ENCODE data around the gene RAB13. TPM values are rescaled to one million over a fixed set of nuclear protein-coding genes. Genes with fewer than 3 reads are reported as not detected.
"Not testable (repeated sequence)": the region's sequence is repeated elsewhere in the genome, so short reads cannot be mapped to it uniquely, and the experiment has no call there.

The RAB13 gene
- total RNA-seq (2012; rRNA removed) (42.3 and 56.7 TPM in 2 replicates), polyA plus RNA-seq (2012; rRNA removed) (207 and 249 TPM in 2 replicates), Bru-seq, nascent RNA (percentile 99 among the genes with signal in this experiment), BruChase-seq, experiment 1, labeled RNA remaining after a 6-hour chase (percentile 99 among the genes with signal in this experiment), BruChase-seq, experiment 2, labeled RNA remaining after a 2-hour chase (percentile 99 among the genes with signal in this experiment)
- polyA plus RNA-seq (2012; cell fraction: cytosol; rRNA removed) = 86.7 and 89.1 TPM in 2 replicates
- 28.4 and 88.9 TPM in 2 replicates for polyA plus RNA-seq (2012; cell fraction: nucleus; rRNA removed; ENCODE audit: low replicate concordance)
- long read RNA-seq, transcript RAB13-201 (8 exons, 1,176 nt) = major isoform, 113 of 129 reads
- long read RNA-seq, partial matches to known transcripts = 3 of 129 reads
- long read RNA-seq, other reads (novel, unspliced or antisense) = 11 of 129 reads

GRCh38 chr1:153985941-153986761 is at the start of gene RAB13:
Gene RAB13 (minus strand): TSS chr1:153986339. CDS start chr1:153986236, 103 bp downstream.
- DNase-seq (peak; percentile 80), ATAC-seq (ENCODE audit: low read depth) (peak; percentile 81)
- H3K27ac ChIP-seq (ENCODE audit: insufficient read depth, low read length) = peak within 1 kb of the TSS; percentile 97
- peak within 1 kb of the TSS; percentile 95 to 96 for H4K8ac ChIP-seq (ENCODE audit: low read depth in 2 of 2, low read length in 2 of 2)
- H3K36me3 ChIP-seq (ENCODE audit: control insufficient read depth, insufficient read depth, low read length) = peaks cover 19% of the 10 kb centered on the region
- peak within 1 kb of the TSS; percentile 66 for H4K5ac ChIP-seq (ENCODE audit: low read depth, low read length)
- peak within 1 kb of the TSS; percentile 100 for H3K14ac ChIP-seq (replicated peaks; ENCODE audit: low read depth, low read length)
- H2AK5ac ChIP-seq (ENCODE audit: low read depth, low read length) = peak within 1 kb of the TSS; percentile 100
- 0% methylated on average over 3 of the region's 32 CpGs; no CpG with 5 or more reads in 1 of the 2 experiments for WGBS, 2 experiments (ENCODE audit: extremely low coverage in 2 of 2, insufficient read length in 1 of 2)
- peak within 1 kb of the TSS; percentile 99 for H3K4ac ChIP-seq (ENCODE audit: low read depth, low read length)
- TF ChIP-seq MXI1 (IDR thresholded peaks at IDR 0.05; ENCODE audit: borderline replicate concordance, low read depth, low read length) = peak; percentile 6; the same call in 1 of the 2 replicates
- TF ChIP-seq CHD1 (IDR thresholded peaks at IDR 0.05; ENCODE audit: low read depth, low read length) = no peak
- TF ChIP-seq MAZ (IDR thresholded peaks at IDR 0.05; ENCODE audit: borderline replicate concordance, low read depth, low read length) = peak; percentile 7; the same call in 1 of the 2 replicates
- peak within 1 kb of the TSS; percentile 76 for H2BK20ac ChIP-seq (ENCODE audit: low read depth, low read length)
- H4K91ac ChIP-seq (ENCODE audit: insufficient read depth, low read depth, low read length) = peak within 1 kb of the TSS; percentile 98
- POLR2A ChIA-PET (ENCODE audit: unreplicated experiment) = interaction anchor here (0.6 kb wide), 1 partner anchor 40 kb away, joined by 3 read pairs; the partner anchor contains the start of gene DENND4B
- peak within 1 kb of the TSS; percentile 97 for H3K23ac ChIP-seq (ENCODE audit: low read depth, low read length)
- peak within 1 kb of the TSS; percentile 99 for H2BK15ac ChIP-seq (ENCODE audit: low read depth, low read length)
- peak within 1 kb of the TSS; percentile 59 for H3K4me3 ChIP-seq (ENCODE audit: insufficient read depth, low read depth, low read length)
- H3K4me1 ChIP-seq (ENCODE audit: control insufficient read depth, insufficient read depth, low read length) = peaks cover 4% of the 10 kb centered on the region
- CTCF ChIA-PET = interaction anchor here (0.6 to 2.5 kb wide), 10 partner anchors 19 to 622 kb away, joined by 3 to 8 read pairs (median 4); partner anchors contain the start of genes DENND4B and SLC39A1
- intact Hi-C loops (cut with micrococcal nuclease) = loop anchor here (1.0 to 10.0 kb wide), 5 partner anchors 23 to 481 kb away; partner anchors contain the start of gene SLC39A1
- H2BK120ac ChIP-seq (ENCODE audit: low read depth, low read length) = peak within 1 kb of the TSS; percentile 84
- peak within 1 kb of the TSS; percentile 97 for H2BK5ac ChIP-seq (ENCODE audit: low read depth, low read length, poor library complexity, severe bottlenecking)
- no peaks in the 10 kb centered on the region for H4K20me1 ChIP-seq (ENCODE audit: insufficient read depth, low read length)
- peak within 1 kb of the TSS; percentile 100 for H2AK9ac ChIP-seq (replicated peaks; ENCODE audit: low read depth, low read length, poor library complexity)
- peak within 1 kb of the TSS; percentile 98 for H3K9ac ChIP-seq (ENCODE audit: low read depth, low read length)
- dilution Hi-C loops (cut with HindIII; ENCODE audit: low sequenced_read_pairs, unreplicated experiment) = no loop called here
- in situ Hi-C loops (cut with MboI; ENCODE audit: low sequenced_read_pairs) = no loop called here
- peaks cover 8% of the 10 kb centered on the region for H3K9me1 ChIP-seq (ENCODE audit: insufficient read depth, low read length)
- H3K27me3 ChIP-seq (ENCODE audit: control insufficient read depth, insufficient read depth, low read length) = no peaks in the 10 kb centered on the region
- peak within 1 kb of the TSS; percentile 92 for H3K18ac ChIP-seq (ENCODE audit: low read depth, low read length)
- no peaks in the 10 kb centered on the region for H3K9me3 ChIP-seq (ENCODE audit: control insufficient read depth, insufficient read depth, low read length)
- peak within 1 kb of the TSS; percentile 97 for H3K4me2 ChIP-seq (ENCODE audit: low read depth, low read length)
- peaks cover 25 to 43% of the 10 kb centered on the region in 2 experiments for H3K79me1 ChIP-seq (ENCODE audit: low read depth in 1 of 2, low read length in 2 of 2)
- peak within 1 kb of the TSS; percentile 90 for H2AFZ ChIP-seq (replicated peaks; ENCODE audit: low read length, poor library complexity)
- no TSS peak for BruUV-seq (replicated peaks)
- H3K56ac ChIP-seq (ENCODE audit: extremely low read depth, insufficient read depth, low read length) = peak within 1 kb of the TSS; percentile 99

DNA sequence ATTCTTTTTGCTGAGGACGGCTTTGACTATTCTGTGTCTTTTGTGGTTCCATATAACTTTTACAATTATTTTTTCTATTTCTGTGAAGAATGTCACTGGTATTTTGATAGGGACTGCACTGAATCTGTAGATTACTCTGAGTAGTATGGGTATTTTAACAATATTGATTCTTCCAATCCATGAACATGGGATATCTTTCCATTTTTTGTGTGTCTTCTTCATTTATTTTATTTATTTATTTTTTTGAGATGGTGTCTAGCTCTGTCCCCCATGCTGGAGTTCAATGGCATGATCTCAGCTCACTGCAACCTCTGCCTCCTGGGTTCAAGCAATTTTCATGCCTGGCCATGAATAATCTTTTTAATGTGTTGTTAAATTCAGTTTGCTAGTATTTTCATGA is 47.6 kb upstream of the RAB13 start:
- H2BK5ac ChIP-seq (ENCODE audit: low read depth, low read length, poor library complexity, severe bottlenecking); H3K4me2 ChIP-seq (ENCODE audit: low read depth, low read length); H2BK20ac ChIP-seq (ENCODE audit: low read depth, low read length); DNase-seq; H4K5ac ChIP-seq (ENCODE audit: low read depth, low read length); BruUV-seq (replicated peaks); H2AFZ ChIP-seq (replicated peaks; ENCODE audit: low read length, poor library complexity); intact Hi-C loops (cut with micrococcal nuclease); H3K9me3 ChIP-seq (ENCODE audit: control insufficient read depth, insufficient read depth, low read length); ATAC-seq (ENCODE audit: low read depth); H3K23ac ChIP-seq (ENCODE audit: low read depth, low read length); H4K20me1 ChIP-seq (ENCODE audit: insufficient read depth, low read length); CTCF ChIA-PET; H3K4me1 ChIP-seq (ENCODE audit: control insufficient read depth, insufficient read depth, low read length); H2BK15ac ChIP-seq (ENCODE audit: low read depth, low read length); H3K9me1 ChIP-seq (ENCODE audit: insufficient read depth, low read length); H3K9ac ChIP-seq (ENCODE audit: low read depth, low read length); H3K18ac ChIP-seq (ENCODE audit: low read depth, low read length); H3K36me3 ChIP-seq (ENCODE audit: control insufficient read depth, insufficient read depth, low read length); H2AK5ac ChIP-seq (ENCODE audit: low read depth, low read length); H3K14ac ChIP-seq (replicated peaks; ENCODE audit: low read depth, low read length); in situ Hi-C loops (cut with MboI; ENCODE audit: low sequenced_read_pairs); H4K91ac ChIP-seq (ENCODE audit: insufficient read depth, low read depth, low read length); H3K79me1 ChIP-seq (ENCODE audit: low read depth in 1 of 2, low read length in 2 of 2); POLR2A ChIA-PET (ENCODE audit: unreplicated experiment); H2AK9ac ChIP-seq (replicated peaks; ENCODE audit: low read depth, low read length, poor library complexity); H3K27ac ChIP-seq (ENCODE audit: insufficient read depth, low read length); H4K8ac ChIP-seq (ENCODE audit: low read depth in 2 of 2, low read length in 2 of 2); H3K4me3 ChIP-seq (ENCODE audit: insufficient read depth, low read depth, low read length); H3K4ac ChIP-seq (ENCODE audit: low read depth, low read length); dilution Hi-C loops (cut with HindIII; ENCODE audit: low sequenced_read_pairs, unreplicated experiment); H2BK120ac ChIP-seq (ENCODE audit: low read depth, low read length); H3K56ac ChIP-seq (ENCODE audit: extremely low read depth, insufficient read depth, low read length); H3K27me3 ChIP-seq (ENCODE audit: control insufficient read depth, insufficient read depth, low read length): not testable (repeated sequence)
- no CpG with 5 or more reads among the region's 1 CpG for WGBS, 2 experiments (ENCODE audit: extremely low coverage in 2 of 2, insufficient read length in 1 of 2)
